ENCODE data around the gene IFITM10. TPM values are rescaled to one million over a fixed set of nuclear protein-coding genes. Genes with fewer than 3 reads are reported as not detected.

Gene IFITM10
- total RNA-seq, 1 experiment from 2014 or later: 0.59 TPM

DNA sequence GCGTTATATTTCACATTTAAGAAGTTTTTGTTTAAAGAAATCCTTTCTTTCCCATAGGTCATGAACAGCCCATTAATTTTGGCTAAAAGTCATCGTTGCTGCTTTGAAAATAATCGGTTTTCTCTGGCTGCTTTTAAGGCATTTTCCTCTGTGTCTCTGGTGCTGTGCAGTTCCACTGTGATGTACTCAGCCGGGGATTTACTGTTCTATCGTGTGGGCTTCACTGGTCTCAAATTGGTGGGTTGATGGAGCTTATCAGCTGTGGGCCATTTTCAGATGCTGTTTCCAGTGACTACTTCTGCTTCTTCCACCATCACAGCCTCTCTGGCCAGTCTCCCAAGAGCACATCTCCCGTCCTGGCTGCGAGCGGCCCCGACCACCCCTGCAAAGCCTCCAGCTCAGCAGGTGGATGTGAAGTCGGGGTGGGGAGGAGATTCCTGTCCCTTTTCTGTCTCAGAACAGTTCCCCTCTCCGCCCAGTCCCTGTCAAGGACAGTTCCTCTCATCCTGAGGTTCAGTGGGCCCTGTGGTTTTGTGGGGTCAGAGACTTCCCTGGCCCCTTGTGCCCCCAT is 20.3 kb downstream of the IFITM10 start:
- H3K27me3 Mint-ChIP-seq (ENCODE audit: low read depth): peaks cover 88% of the 10 kb centered on the region
- no peak for DNase-seq

More for the DNA sequence above, 20.3 kb downstream of the IFITM10 start:
- Histone ChIP-seq H3K79me2 (ENCODE audit: insufficient read depth, low read length) (no peaks in the 10 kb centered on the region), H2AFZ (ENCODE audit: low read length) (no peak overlapping the region), H4K5ac (ENCODE audit: insufficient read length, low read depth, low read length) (no peak overlapping the region), H2BK20ac (ENCODE audit: low read depth, low read length, poor library complexity, severe bottlenecking) (no peak overlapping the region), H3K4ac (ENCODE audit: low read depth, low read length) (no peak overlapping the region), H2BK15ac (ENCODE audit: low read depth, low read length) (no peak overlapping the region), H4K91ac (ENCODE audit: insufficient read length, low read depth, low read length) (no peak overlapping the region), H3K18ac (ENCODE audit: insufficient read length, low read depth, low read length) (no peak overlapping the region), H2BK120ac (ENCODE audit: low read depth, low read length, poor library complexity, severe bottlenecking) (no peak overlapping the region), H2AK5ac (ENCODE audit: insufficient read length, low read length) (no peak overlapping the region), H3T11ph (ENCODE audit: low read length) (no peak overlapping the region), H3K23me2 (ENCODE audit: insufficient read length, low read depth, low read length, poor library complexity, severe bottlenecking) (no peaks in the 10 kb centered on the region), H3K4me2 (ENCODE audit: insufficient read depth, insufficient read length, low read length) (no peak overlapping the region), H2BK12ac (ENCODE audit: insufficient read length, low read depth, low read length) (no peak overlapping the region), H3K4me1 (ENCODE audit: insufficient read depth, low read length) (no peaks in the 10 kb centered on the region), H3K23ac (ENCODE audit: insufficient read length, low read depth, low read length) (no peak overlapping the region), H4K8ac (replicated peaks; ENCODE audit: insufficient read length, low read depth, low read length) (no peak overlapping the region), H3K56ac (ENCODE audit: insufficient read length, low read depth, low read length) (no peak overlapping the region), H4K20me1 (ENCODE audit: control insufficient read depth, insufficient read depth, insufficient read length) (no peaks in the 10 kb centered on the region), H3K14ac (ENCODE audit: insufficient read depth, low read length) (no peak overlapping the region), H3K9ac (ENCODE audit: extremely low read depth, insufficient read length, low read length) (no peak overlapping the region), H3K9me3 (ENCODE audit: control insufficient read depth, low read depth, low read length) (no peaks in the 10 kb centered on the region), H3K79me1 (ENCODE audit: insufficient read depth, low read depth, low read length, poor library complexity, severe bottlenecking) (no peaks in the 10 kb centered on the region), H3K27ac (ENCODE audit: insufficient read length, low read depth, low read length) (no peak overlapping the region), H2BK5ac (ENCODE audit: insufficient read length, low read length) (no peak overlapping the region), H3K27me3 (ENCODE audit: insufficient read depth, low read length) (no peaks in the 10 kb centered on the region; the same call in 1 of the 2 replicates)
- Mint-ChIP-seq H3K4me3 (no peak overlapping the region), H3K36me3 (ENCODE audit: insufficient read depth in 1 of 3, low read depth in 3 of 3) (no peaks in the 10 kb centered on the region), H3K9me3 (peaks cover 0 to 13% of the 10 kb centered on the region in 2 experiments; a peak in 3 of 5 replicates), H3K27ac (no peak overlapping the region), H3K4me1 (peaks cover 2 to 3% of the 10 kb centered on the region in 2 experiments; a peak in 2 of 4 replicates)
- TF ChIP-seq, protein P1, sequence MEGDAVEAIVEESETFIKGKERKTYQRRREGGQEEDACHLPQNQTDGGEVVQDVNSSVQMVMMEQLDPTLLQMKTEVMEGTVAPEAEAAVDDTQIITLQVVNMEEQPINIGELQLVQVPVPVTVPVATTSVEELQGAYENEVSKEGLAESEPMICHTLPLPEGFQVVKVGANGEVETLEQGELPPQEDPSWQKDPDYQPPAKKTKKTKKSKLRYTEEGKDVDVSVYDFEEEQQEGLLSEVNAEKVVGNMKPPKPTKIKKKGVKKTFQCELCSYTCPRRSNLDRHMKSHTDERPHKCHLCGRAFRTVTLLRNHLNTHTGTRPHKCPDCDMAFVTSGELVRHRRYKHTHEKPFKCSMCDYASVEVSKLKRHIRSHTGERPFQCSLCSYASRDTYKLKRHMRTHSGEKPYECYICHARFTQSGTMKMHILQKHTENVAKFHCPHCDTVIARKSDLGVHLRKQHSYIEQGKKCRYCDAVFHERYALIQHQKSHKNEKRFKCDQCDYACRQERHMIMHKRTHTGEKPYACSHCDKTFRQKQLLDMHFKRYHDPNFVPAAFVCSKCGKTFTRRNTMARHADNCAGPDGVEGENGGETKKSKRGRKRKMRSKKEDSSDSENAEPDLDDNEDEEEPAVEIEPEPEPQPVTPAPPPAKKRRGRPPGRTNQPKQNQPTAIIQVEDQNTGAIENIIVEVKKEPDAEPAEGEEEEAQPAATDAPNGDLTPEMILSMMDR (conservative IDR thresholded peaks at IDR 0.05): no peak
- WGBS (ENCODE audit: extremely low coverage, insufficient read length, low lambda C conversion rate): no CpG with 5 or more reads among the region's 11 CpGs

Measured in H9 (cell line).